ENCODE measurements around the gene BMP4.
"Not testable (repeated sequence)": the region's sequence is repeated elsewhere in the genome, so short reads cannot be mapped to it uniquely, and the experiment has no call there.

BMP4 gene

GRCh38 chr14:53956427-53957201 lies at the start of gene BMP4:
Gene BMP4, minus strand, starts transcription at chr14:53956825. Its CDS starts 4,603 bp downstream, at chr14:53952222.
- DNase-seq (ENCODE audit: low spot score): peak; percentile 92

GRCh38 chr14:54003064-54003463 lies 46.4 kb upstream of the BMP4 start:
- DNase-seq (ENCODE audit: low spot score): no peak

DNA sequence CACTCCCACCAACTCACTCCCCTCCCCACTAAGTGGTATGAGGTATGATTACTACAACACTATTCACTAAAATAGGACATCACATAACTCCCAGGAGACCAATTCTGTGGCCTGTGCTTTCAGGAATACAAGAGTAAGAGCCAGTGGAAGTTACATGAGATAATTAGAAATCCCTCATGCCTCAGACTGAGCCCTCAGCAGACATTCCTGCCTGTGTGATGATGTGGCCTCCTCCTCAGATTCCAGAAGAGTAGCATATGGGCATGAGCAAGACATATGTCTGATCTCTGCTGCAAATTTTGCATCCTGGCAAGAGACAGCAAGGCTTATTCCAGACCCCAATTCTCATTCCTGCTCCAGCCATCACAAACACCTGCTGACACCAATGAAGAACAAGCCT lies 46.0 kb upstream of the BMP4 start:
- DNase-seq (ENCODE audit: low spot score): no peak

GRCh38 chr14:54001189-54001878 lies 44.7 kb upstream of the BMP4 start:
- DNase-seq (ENCODE audit: low spot score): peak; percentile 62

DNA sequence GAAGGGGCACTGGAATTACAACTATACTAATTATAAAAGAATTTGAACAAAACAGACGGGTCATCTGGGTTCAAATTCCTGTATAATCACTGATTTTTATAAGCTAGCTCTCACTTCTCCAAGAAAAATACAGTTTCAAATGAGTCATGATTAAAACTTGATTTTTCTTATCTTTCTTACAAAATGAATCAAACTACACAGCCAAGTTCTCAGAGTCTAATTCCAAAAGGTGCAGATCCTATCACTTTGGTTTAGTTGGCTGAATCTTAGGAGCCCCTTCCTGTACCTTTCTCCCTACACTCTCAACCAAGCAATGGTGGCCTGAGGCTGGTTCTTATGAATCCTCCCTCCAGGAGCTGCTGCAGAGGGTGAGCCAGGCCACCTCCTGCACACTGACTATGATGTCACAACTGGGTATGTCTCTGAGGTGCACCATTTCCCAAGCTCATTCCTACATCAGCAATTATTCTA lies 43.8 kb upstream of the BMP4 start:
- peak; percentile 58 for DNase-seq (ENCODE audit: low spot score)

- DNase-seq (ENCODE audit: low spot score): peak; percentile 89
Measured at GRCh38 chr14:53999061-53999488, 42.5 kb upstream of the BMP4 start.

DNA sequence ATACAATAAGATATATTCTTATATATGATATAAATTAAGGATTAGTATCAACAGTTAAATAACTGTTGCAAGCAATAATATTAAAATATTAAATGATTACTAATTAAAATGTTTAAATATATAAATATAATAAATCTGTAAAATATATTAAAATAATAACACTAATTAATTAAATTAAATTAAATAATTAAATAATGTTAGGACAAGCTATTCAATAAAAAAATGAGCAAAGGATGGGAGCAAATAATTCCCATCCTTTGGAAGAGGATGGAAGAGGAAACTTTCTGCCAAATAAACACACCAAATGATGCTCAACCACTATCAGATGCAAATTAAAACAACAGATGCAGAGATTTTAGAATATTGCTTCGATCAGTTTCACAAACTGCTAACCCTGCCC lies 39.4 kb upstream of the BMP4 start:
- no peak for DNase-seq (ENCODE audit: low spot score)

- no peak for DNase-seq (ENCODE audit: low spot score)
Measured at GRCh38 chr14:53993920-53994607, 37.4 kb upstream of the BMP4 start.

DNA sequence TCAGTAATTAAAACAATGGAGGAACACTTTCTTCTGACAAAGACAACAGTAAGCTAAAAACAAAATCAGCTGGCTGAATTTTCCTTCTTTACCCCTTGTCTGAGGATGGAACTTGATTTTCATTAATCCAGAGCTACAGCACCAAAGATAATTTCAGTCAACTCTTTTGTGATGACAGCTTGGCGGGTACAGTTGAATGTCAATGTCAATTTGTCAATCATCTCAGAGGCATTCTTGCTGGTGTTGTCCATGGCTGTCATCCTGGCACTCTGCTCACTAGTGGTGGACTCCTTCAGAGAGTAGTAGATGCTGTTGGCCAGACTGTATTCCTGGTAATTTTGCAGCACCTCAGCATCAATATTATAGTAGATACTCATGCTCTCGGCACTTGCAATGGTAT lies 34.4 kb upstream of the BMP4 start:
- no peak for DNase-seq (ENCODE audit: low spot score)

- not testable (repeated sequence) for DNase-seq (ENCODE audit: low spot score)
Measured at GRCh38 chr14:53986718-53987117, 30.1 kb upstream of the BMP4 start.

- DNase-seq (ENCODE audit: low spot score): not testable (repeated sequence)
Measured at GRCh38 chr14:53984958-53985357, 28.3 kb upstream of the BMP4 start.

DNA sequence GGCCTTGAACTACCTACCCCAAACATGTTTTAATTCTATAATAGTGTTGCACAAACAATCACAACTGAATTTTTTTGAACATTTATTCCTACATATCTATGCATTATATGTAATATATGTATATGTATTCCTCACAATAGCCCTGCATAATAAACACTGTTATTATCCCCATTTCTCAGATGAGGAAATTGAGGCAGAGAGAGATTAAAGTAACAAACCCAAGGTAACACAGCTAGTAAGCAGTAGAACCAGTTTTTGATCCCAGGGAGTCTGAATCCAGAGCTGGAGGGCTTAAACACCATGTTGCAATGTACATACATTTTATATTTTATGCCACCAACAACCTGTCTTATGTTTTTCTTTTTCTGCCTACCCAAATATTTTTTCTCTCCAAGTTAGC lies 26.5 kb upstream of the BMP4 start:
- DNase-seq (ENCODE audit: low spot score): no peak

DNA sequence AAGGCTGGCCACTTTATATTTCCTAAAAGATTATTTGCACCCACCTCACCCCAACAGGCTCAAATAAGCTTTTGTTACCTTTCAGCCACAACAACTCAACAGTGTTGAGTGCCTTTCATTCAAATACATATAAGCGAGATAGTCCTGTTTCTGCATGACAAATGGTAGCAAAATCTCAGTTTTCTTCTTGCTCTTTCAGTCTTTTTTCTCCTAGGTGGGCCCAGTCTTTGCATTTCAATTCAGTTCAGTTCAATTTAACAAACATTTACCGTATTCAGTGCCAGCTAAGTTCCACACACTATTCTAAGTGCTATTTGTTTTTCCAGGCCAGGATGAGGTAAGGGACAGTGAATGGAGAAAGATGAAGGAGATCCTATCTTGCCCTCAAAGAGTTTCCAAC lies 25.9 kb upstream of the BMP4 start:
- DNase-seq (ENCODE audit: low spot score): no peak

DNA sequence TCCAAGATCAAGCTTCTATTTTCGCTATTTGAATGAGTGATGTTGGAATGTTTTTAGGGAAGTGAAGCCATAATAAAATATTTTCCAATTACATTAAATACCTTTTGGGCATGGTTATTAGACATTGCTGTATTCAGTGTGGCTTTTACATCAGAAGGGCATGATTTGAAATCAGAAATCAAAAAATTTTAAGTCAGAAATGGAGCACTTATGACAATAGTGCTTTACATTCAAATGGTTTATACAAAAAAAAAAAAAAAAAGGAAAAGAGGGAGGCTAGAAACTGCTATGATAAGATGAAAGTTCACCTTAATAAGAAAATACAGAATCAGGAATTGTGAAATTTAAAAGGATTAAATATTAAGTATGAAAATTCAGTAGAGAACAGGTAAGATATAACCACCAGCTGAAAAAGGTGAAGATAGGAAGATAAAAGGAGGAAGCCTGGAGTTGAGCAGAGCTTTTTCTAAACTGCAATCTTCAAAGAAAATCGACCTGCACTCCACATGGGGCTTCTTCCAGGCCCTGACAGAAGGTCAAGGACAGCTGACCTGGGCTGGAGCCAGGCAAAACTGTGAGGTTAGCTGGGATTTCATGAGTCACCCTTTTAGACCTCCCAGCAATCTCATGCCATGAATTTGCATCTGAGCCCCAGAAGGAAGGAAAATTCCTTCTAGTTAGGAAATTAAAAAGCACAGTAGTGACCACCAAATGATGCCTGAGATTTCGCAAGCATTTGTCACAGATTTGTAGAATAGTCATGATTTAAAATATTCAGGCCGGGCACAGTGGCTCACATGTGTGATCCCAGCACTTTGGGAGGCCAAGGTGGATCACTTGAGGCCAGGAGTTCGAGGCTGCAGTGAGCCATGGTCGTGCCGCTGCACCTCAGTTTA lies 23.4 kb upstream of the BMP4 start:
- peak; percentile 82 for DNase-seq (ENCODE audit: low spot score)

DNA sequence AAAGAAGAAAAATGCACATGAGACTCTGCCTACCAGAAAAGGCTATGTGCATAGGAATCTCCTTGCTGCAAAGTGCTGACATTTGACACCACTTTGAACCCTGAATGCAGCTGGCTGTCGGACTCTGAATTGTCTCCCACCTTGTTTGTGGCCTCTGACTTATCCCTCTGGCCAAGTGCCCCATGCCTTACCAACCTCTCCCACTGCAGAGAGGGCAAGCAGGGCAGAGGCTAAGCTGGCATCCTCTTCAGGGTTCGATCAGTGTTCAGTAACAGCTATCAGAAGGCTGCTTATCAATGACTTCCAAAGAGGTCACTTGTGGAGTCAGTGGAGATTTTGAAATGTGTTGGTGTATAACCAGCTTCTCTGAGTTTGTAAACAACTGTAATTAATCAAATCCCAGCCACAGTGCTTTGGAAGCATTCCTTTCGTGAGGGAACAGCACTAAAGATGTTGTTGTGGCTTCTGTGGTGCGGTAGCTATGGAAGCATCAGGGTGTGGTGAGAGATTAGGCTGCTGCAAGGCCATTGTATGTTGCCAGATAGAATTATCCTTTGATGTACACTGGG lies 22.6 kb upstream of the BMP4 start:
- DNase-seq (ENCODE audit: low spot score): peak; percentile 83

DNA sequence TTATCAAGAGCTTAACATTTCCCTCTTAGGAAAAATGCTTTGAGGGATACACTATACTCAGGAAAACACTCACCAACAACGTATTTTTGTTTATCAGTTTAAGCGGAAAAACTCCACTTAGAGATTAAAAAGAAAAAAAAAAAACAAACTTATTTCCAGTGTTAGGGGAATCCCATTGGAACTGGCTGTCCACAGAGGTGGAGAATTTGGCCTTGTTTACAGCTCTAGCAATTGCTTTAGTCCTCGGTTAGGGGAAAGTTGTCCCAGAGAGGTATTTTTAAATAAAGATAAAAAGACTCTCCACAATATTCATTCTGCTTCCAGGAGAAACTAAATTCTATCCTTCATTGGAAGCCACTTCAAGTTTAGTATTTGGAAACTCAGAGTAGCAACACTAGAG lies 21.6 kb upstream of the BMP4 start:
- no peak for DNase-seq (ENCODE audit: low spot score)

DNA sequence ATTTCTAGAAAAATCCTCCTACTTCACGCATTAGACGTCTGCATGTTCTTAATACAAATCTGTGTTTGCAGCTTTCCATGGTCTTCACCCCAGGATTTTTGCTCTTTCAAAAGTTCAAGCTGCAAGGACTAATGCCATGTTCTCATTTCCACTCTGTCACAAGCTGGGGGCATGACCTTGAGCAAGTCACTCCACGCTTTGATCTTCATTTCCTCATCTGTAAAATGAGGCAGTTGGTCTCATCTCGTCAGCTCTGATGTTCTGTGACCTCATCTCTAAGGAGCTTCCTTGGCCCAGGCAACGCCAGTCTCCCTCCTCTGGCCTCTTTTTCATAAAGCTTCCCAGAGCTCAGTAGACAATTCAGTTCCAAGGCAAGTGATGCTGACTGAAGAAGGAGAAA lies 18.8 kb upstream of the BMP4 start:
- DNase-seq (ENCODE audit: low spot score): no peak

DNA sequence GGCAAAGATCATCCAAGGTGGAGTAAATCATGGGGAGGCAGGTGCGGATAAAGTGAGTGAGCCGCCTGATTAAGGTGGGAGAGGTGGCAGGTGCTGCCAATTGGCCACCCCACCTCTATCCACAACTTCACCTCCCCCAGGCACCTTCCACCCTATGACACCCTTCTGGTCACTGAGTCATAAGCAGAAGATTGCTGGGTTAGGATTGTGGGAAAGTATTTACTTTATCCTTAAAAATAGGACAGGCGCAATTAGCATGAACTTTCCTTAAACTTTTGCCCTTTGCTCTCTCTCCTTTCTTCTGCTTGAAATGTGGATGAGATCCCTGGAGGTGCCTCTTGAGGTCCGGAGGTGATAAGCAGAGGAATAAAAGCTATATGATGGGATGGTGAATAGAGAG lies 14.9 kb upstream of the BMP4 start:
- DNase-seq (ENCODE audit: low spot score): peak; percentile 65

GRCh38 chr14:53969326-53969725 lies 12.7 kb upstream of the BMP4 start:
- no peak for DNase-seq (ENCODE audit: low spot score)

DNA sequence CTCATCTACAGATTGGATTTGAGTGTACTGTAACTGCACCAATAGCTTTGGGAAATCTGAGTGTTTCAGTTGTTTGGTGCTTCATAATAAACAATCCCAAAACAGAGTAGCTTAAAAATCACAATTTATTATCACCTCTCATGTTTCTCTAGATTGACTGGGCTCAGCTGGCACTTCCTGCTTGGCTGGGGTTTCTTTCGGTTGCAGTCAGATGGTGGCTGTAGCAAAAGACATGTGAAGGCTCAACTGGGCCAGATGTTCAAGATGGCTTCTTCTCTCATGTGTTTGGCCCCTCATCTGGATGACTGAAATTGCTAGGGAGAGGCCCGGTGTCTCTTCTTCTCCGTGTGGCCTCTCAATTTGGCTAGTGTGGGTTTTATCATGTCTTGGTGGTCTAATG lies 12.1 kb upstream of the BMP4 start:
- no peak for DNase-seq (ENCODE audit: low spot score)

DNA sequence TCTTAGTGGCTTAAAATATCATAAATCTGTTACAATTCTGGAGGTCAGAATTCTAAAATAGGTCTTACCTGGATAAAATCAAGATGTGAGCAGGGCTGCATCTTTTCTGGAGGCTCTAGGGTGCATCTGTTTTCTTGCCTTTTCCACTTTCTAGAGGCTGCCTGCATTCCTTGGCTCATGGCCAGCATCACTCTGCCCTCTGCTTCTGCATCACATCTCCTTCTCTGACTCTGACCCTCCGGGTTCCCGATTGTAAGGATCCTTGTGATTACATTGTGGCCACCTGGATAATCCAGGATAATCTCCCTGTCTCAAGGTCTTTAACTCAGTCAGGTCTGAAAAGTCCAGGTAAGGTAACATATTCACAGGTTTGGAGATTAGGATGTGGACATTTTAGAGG lies 11.0 kb upstream of the BMP4 start:
- DNase-seq (ENCODE audit: low spot score): peak; percentile 56

- DNase-seq (ENCODE audit: low spot score): no peak
Measured at GRCh38 chr14:53964249-53964648, 7.6 kb upstream of the BMP4 start.
